Fibroblast of upper back skin (primary cell): ENCODE results near the gene CDKAL1.

Experiments
- DNase-seq: peaks from one replicate; pipeline ENCODE4 v3.0.0-alpha.2; 2013

The CDKAL1 gene

DNA sequence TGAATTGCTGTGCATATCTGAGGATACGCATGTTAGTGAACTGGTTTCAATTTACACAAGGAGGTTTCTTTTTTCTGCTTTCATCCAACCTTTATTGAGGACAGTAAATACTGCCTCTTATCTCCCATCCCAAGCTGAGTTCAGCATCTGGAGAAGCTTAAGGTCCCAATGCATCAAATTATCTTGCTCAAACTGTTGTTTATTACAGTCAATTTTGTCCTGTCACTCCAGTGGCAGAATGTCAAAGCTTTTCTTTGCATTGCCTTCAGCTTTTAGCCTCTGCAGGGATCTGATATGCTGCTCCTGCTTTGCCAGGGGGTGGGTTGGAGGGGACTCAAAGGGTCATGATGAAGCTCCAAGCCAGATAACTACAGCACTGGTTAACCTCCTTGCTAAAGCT lies 623.9 kb downstream of the CDKAL1 start:
- no peak for DNase-seq

- DNase-seq, result no peak
These were observed 624.6 kb downstream of the CDKAL1 start for GRCh38 chr6:21158873-21159272.

DNA sequence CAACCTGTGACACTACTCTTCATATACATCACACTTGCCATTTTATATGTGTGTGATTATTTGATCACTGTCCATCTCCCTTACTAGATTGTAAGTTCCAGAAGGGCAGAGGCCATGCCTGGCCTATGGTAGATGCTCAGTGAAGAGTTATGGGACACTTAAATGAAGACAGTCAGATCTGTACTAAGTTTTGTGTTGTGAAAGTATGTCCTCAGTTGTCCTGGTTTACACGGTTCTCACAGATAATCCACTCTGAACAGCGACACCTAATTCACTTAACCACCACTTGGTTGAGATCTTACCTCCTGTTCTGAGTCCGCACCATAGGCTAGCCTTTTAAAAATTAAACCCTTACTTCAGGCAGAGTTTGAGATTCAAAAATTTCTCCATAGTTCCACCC lies 625.2 kb downstream of the CDKAL1 start:
- DNase-seq, result no peak

- no peak for DNase-seq
These were observed 627.5 kb downstream of the CDKAL1 start for GRCh38 chr6:21161707-21162106.

DNA sequence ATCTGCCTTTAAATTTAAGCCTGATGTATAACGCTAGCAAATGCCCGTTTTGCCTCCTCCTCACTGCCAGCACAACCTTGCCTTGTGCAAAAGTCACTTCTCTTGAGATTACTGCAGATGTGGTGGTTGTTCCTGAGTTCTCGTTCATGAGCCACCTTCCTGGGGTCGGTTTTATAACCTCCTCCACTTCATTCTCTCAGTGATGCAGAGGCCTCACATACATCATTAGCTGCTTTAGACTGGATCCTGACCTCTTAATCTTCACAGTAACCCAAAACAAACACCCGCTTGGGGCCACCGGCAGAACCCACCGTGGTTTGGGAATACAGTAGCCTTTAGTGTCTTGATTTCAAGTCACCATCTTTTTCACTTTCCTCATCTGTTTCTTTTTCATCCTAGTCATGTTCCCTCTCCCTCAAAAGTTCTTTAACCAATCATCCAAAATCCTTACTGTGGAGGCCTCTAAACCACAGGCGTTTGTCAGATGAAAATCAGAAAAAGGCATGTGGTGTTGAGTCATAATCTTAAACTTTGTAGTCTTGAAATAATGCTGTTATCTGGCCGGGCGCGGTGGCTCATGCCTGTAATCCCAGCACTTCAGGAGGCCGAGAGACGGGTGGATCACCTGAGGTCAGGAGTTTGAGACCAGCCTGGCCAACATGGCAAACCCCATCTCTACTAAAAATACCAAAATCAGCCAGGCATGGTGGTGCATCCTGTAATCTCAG lies 629.0 kb downstream of the CDKAL1 start:
- peak; percentile 81 for DNase-seq

DNA sequence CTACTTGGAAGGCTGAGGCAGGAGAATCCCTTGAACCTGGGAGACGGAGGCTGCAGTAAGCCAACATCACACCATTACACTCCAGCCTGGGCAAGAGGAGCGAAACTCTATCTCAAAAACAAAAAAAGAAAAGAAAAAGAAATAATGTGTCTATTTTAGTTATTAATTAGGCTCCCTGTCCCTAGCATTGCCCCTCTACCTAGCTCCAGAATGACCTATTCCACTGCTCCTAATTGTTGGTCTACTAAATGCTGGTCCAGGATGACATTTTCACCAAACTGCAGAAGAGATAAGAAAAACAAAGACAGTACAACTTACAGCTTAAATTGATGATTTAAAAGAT lies 629.6 kb downstream of the CDKAL1 start:
- no peak for DNase-seq

- no peak for DNase-seq
These were observed 630.6 kb downstream of the CDKAL1 start for GRCh38 chr6:21164768-21165326.

- DNase-seq, result no peak
These were observed 632.5 kb downstream of the CDKAL1 start for GRCh38 chr6:21166754-21167153.

GRCh38 chr6:21167790-21168189 lies 633.5 kb downstream of the CDKAL1 start:
- no peak for DNase-seq

DNA sequence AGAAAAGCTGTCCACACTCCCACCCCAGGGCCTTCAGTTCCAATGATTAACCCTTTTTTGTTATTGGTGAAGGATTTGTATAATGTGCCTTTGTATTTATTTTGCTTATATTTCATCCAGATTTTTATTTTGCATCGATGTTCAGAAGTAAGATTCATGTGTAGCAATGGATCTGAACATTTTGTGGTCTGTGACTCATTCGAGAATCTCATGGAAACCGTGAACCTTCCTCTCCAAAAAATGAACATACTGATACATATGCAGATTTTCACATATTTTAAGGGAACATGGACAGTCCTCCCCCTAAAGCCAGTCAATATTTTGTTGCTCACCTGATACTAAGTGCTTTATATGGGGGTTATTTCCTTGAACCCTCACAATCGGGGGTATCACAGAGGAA lies 637.5 kb downstream of the CDKAL1 start:
- no peak for DNase-seq

- DNase-seq, result no peak
These were observed 638.8 kb downstream of the CDKAL1 start for GRCh38 chr6:21173031-21173430.

- DNase-seq, result no peak
These were observed 639.4 kb downstream of the CDKAL1 start for GRCh38 chr6:21173678-21174077.

GRCh38 chr6:21176197-21176596 lies 641.9 kb downstream of the CDKAL1 start:
- DNase-seq, result no peak

DNA sequence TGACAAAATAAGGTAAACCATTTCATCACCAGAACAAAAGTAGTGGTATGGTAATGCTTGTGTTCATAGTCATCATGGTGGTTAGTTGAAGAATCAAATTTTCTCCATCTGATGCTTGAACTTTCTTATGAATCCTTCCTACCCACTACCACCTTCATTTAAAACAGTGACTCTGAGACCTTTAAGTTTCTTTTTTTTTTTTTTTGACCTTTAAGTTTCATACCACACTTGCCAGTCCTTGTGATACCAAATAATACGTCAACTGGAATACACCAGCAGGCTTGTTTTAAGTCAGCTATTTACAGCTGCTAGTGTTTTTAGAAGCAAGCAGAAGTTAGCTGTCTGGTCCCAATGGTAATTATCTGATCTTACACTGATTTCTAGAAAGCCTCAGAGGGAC lies 645.9 kb downstream of the CDKAL1 start:
- DNase-seq, result no peak

DNA sequence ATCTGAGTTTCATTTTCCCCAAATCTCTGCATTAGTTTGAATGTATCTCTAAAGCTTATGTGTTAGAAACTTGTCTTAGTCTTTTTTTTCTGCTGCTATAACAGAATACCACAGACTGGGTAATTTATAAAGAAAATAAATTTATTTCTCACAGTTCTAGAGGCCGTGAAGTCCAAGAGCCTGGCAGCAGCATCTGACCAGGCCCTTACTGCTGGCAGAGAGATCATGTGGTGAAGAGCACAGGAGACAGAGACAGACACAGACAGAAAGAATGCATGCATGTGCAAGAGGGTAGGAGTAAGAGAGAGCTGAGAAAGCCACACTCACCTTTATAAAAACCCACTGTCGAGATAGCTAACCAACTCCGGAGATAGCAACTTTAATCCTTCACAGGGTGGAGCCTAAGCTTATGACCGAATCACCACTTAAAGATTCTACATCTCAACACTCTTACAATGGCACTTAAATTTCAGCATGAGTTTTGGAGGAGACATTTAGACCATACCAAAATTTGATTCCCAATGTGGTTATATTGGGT lies 646.6 kb downstream of the CDKAL1 start:
- DNase-seq, result no peak

GRCh38 chr6:21181866-21182265 lies 647.6 kb downstream of the CDKAL1 start:
- no peak for DNase-seq

GRCh38 chr6:21182589-21182988 lies 648.3 kb downstream of the CDKAL1 start:
- no peak for DNase-seq

GRCh38 chr6:21185861-21186478 lies 651.7 kb downstream of the CDKAL1 start:
- no peak for DNase-seq

DNA sequence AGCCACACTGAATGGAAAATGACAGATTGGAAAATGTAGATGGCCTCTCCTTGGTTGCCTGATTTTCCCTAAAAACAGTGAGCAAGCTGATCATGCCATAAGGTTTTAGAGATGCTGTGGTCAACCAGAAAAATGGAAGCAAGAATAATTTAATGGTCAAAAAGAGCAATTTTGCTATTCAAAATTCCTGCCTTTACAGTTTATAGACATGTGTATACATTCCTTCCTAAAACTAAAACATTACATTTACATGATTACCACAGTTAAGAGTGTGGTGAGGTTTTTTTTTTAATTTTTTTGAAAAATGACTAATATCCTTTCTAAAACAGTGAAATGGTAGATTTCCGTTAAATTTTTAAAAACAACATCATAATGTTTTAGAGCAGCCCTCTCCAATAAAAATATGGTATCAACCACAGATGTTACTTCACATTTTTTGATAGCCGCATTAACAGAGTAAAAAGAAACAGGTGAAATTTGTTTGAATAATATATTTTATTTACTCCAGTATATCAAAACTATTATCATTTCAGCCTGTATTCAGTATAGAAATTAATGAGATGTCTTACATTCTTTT lies 652.3 kb downstream of the CDKAL1 start:
- DNase-seq, result peak; percentile 53

DNA sequence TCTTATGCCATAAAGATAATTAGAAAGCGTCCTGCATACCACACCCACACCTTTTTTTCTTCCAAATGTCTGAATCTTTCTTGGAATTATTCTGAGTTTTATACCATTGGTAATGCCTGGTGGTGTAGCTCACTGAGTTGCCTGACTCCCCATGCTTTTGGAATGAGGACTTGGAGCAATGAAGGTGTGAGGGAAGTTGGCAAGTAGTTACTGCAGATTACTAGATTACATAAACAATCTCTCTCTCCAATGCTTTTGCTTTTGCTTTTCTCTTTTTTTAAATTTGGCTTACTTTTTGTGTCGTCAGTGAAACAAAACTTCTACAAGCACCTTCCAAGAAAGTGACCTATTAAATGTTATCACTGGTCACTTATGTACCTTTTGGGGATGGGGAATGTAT lies 653.2 kb downstream of the CDKAL1 start:
- no peak for DNase-seq

DNA sequence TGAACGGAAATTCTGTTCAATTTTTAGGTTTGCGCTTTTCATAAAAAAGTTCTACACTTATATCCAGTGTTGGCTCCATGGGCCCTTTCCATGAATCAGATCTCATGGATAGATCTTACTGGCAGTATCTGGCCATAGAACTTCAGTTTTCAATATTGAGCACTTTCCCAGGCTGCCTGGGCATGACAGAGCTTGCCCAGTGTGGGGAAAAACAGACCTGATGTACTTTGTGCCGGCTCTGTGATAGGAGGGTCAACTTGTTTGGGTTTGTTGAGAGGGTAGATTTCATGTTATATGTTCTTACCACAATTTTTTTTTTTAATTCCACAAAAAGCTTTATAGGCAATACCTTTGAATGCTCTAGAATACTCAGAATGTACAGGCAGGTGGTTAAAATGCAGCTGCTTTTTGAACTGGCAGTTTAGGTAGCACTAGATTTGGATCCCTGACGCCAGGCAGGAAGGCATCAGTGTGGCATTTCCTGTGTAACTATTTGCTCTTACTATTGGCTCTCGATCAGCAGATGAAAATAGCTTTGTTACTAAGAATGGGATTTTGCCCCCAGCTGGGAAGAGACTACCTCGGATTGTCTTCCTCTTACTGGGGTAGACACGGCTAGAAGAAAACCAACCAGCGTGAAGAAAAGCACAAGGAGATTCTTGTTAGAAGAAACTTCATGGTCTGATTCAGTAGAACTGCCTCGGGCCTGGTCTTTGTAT lies 654.4 kb downstream of the CDKAL1 start:
- DNase-seq, result no peak

GRCh38 chr6:21189759-21190158 lies 655.5 kb downstream of the CDKAL1 start:
- no peak for DNase-seq

GRCh38 chr6:21190701-21191100 lies 656.4 kb downstream of the CDKAL1 start:
- DNase-seq, result no peak
